Esophagus mucosa (tissue), 1 donor: ENCODE results near the gene CIT. TPM values are rescaled to one million over a fixed set of nuclear protein-coding genes. Genes with fewer than 3 reads are reported as not detected.
"Not testable (repeated sequence)": the region's sequence is repeated elsewhere in the genome, so short reads cannot be mapped to it uniquely, and the experiment has no call there.

Experiments
- ATAC-seq: fragments of 200-7000 bp; cut with Tn5 transposase; one replicate; pipeline ENCODE4 v1.9.1; 2020
- total RNA-seq: library from RNA; stranded (reverse); gene quantifications from one replicate; pipeline ENCODE4 v1.2.4, GENCODE V29; 2023
- donor health status: DM: yes; HTN: yes; CAD: no.

CIT gene
- total RNA-seq, 1 donor from 2014 or later = 14.5 TPM

DNA sequence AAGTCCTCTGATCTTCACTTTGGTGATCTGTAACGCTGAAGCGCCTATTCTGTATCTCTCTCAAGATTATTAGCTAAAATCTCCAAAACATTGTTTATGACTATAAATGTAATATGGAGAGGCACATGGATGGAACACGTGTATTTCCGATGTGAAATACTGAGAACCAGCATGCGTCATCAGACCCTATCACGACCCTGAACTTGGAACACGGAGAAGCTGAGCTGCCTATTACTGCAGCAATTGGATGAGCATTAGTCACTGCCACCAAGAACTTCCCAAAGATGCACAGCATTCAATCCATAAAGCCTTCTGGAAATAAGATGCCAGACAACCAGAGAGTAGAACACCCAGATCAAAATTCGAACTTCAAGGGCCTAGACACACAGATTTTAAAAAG, 147.2 kb downstream of the CIT start:
- no peak for ATAC-seq

DNA sequence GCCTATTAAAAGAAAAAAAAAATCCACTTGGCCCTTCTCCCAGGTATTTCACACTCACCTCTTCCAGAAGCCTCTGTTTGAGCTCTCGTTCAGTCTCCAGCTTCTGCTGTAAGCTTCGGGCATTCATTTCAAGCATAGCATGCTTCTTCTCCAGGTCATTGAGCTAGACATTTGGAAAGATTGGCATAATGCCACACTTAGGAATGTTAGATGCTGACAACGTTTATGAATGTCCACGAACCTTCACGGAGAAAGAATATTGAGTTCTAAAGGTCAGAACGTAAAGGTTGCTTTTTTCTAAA, 148.7 kb downstream of the CIT start:
- no peak for ATAC-seq

DNA sequence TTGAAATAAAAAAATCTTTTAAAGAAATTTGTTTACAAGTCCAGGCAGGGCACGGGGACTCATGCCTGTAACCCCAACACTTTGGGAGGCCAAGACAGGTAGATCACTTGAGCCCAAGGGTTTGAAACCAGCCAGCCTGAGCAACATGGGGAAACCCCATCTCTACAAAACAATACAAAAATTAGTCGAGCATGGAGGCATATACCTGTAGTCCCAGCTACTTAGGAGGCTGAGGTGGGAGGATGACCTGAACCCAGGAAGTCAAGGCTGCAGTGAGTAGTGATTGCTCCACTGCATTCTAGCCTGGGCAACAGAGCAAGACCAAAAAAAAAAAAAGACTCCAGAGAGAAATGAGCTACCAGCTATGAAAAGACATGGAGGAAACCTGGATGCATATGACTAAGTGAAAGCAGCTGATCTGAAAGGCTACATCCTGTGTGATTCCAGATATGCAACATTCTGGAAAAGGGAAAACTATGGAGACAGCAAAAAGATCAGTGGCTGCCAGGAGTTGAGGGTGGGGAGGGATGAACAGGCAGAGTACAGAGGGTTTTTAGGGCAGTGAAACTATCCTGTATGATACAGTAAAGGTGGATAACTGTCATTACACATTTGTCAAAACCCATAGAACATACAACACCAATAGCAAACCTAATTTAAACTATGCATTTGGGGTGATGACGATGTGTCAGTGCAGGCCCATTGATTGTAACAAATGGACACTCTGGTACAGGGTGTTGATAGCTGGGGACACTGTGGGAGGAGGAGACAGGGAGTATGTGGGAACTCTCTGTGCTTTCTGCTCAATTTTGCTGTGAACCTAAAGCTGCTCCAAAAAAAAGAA, 149.3 kb downstream of the CIT start:
- ATAC-seq = no peak

DNA sequence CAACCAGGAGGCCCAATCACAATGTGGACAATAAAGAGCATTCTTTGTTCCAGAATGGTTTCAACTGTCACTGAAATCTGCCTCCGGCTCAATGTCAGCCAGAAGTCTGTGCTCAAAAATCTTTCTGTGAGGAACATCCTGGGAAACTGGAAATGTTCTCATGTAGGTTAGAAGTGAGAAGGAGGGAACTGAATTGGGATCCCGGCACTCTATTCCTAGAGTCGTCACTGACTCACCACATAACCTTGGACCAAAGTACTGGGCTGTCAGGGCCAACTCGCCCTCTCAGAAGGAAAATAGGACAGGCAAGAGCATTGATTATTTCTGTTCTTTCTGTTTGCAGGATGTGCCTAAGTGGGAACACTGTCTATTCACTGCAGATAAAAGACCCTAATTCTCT, 151.6 kb downstream of the CIT start:
- no peak for ATAC-seq

DNA sequence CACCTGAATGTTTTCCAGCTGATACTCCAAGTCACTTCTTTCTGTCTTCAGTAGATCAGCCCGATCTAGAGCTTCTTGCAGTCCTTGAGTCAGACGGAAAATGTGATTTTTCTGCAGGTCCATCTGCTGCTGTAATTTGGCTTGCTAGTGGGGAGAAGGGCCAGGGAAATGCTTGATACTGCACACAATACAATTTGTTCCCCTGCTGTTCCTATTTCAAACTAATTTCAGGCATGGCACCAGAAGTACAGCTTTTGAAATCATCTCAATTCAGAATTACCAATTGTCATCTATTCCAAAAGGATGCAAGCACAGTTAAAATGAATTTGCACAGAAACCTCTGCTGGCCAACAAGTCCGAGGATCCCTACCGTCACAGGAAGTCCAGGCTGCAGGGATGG, 155.8 kb downstream of the CIT start:
- ATAC-seq = no peak

DNA sequence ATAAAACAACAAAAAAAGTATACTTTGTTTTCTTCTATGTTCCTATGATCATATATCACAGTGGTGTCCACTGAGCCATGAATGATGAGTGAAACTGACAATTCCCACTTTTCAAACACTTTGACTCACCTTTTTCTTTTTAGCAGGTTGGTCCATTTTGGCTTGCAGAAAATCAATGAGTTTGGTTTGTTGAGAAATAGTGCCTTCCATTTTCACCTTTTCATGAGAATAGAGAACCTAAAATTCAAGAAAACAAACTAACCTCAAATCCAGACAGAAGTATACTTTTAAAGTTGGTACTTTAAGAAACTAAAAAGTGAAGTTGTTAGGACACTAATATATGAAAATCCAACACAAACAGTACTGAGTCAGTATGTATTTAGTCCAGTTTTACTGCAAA, 156.8 kb downstream of the CIT start:
- no peak for ATAC-seq

DNA sequence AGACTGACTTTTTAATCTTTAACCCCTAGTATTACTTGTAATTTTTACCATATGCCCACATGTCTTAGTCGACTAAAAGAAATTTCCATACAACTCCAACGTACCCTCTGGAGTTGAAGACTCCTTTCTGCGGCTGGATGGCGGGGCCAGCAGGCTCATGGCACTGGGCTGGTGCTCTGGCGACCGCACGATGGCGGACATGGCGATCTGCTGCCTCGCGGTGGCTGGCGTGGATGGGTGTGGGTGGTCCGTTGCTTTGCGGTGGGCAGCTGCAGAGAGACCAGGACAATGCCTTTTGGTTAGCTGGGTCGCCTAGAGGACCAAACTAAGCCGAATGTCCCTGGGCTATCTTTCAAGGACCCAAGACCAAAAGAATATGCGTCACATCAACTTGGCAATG, 159.0 kb downstream of the CIT start:
- no peak for ATAC-seq

DNA sequence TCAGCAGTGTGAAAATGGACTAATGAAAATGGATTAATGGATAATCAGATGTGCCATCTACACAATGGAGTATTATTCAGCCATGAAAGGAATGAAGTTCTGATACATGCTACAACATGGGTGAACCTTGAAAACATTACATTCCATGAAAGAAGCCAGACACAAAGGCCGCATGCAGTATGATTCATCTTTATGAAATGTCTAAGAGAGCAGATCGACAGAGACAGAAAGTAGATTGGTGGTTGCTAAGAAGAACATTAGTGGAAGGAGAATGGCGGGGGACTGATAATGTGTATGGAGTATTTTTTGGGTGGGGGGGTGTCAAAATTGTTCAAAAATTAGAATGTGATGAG, 161.9 kb downstream of the CIT start:
- peak; percentile 25 for ATAC-seq

DNA sequence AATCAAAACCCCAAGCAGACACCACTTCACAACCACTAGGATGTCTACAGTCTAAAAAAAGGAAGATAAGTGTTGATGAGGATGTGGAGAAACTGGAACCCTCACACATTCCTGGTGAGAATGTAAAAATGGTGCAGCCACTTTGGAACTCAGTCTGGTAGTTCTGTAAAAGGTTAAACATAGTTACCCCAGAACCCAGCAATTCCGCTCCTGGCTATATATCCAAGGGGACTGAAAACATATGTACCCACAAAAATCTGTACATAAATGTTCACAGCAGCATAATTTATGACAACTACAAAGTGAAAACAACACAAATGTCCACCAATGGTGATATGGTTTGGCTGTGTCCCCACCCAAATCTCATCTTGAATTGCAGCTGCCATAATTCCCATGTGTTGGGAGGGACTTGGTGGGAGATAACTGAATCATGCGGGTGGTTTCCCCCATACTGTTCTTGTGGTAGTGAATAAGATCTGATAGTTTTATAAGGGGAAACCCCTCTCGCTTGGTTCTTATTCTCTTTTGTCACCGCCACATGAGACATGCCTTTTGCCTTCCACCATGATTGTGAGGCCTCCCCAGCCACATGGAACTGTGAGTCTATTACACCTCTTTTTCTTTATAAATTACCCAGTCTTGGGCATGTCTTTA, 162.4 kb downstream of the CIT start:
- no peak for ATAC-seq

DNA sequence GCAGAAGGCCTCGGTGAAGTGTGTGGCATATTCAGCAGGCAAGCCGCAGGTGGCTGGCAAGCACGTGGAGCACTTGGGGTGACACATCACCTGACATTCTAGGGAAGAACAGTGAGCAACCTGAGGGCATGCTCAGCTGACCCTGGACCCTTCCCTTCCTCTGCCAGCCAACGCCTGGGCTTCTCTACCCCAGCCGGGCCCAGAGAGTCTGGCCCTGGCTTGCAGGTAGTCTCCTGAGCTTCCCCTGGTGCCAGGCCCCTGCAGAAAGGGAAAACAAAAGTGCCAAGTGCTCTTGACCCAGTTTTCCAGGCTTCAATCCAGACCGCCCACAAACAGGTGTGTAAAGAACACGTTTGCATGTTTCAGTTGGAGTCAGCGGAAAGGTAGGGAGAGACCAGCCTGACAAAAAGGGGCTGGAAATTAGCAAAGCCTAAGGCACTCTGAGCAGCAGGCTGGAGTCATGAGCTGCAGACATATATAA, 163.5 kb downstream of the CIT start:
- ATAC-seq = no peak

DNA sequence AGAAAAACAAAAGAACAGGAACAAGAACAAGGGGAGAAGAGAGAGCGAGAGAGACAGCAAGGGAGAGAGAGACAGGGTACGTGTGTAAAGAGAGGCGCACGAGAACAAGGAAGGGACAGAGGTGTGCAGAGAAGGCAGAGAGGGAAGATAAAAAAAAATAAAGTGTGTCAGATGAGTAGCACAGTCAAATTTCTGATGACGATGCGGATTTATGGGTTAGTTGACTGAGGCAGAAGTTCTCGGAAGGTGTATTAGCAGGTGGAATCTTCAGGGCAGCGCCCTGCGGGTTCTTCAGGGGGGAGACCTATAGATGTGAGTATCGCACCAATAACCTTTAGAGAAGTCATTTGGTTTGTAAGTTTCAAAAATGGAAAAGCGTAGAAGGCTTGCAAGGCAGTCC, 164.4 kb downstream of the CIT start:
- no peak for ATAC-seq

DNA sequence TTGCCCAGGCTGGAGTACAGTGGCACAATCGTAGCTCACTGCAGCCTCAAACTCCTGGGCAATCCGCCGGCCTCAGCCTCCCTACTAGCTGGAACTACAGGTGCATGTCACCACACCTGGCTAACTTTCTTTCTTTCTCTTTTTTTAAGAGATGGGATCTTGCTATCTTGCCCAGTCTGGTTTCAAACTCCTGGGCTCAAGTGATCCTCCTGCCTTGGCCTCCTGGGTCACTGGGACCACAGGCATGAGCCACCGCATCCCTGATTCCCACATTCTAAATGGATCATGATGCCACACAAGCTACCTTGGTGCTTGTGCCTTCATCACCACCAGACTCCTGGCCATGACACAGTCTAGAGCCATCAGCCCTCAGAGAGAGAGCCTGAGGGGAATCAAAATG, 165.4 kb downstream of the CIT start:
- ATAC-seq = no peak

DNA sequence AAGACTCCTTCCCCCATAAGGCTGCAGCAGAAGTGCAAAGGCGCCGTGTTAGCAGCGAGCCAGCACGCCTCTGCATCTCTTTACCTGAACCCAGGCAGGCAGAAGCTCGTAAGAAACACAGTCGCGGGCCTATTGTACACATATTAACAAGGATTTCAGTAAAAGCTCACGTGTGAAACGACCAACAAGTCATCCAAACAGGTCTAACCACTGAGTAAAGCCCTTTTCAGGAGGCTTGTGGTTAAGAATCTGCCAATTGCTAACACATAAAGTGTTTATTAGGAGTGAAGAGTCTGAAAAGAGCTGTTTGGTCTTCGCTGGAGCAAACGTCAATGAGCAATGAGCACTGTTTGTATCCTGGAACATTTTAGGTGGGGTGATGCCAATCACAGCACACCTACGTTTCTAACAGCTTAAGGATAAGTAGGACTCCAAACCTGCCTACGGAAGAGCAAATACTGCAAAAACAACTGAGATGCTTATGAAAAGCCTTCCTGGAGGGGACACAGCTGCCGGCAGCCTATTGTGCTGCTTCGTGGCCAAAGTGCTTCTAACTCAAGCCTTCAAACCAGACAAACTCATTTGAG, 166.1 kb downstream of the CIT start:
- peak; percentile 85 for ATAC-seq

DNA sequence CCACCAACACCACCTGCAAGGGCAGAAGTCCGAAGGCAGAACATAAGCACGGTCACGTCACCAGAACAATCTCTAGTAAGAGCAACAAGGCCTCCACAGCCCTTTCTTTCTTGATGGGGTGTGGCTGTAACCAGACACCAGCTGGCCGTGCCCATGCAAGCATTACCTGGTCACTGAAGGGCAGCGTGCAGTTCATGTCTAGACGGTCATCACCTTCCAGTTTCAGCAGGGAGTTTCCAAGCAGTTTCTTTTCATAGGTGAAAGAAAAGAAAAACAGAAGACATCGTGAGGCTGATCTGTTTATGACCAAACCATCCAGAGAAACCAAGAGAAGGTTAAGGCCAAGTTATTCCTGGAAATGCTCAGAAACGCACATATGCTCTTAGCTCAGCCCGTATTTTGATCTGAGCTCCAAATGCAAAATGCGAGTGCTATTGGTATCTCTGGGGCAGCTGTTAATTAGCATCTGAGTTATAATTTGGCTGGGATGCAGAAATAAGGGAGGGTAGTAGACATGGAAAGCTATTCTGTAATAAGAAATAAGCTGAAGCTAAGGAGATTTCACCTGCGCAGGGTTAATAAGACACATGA, 166.7 kb downstream of the CIT start:
- peak; percentile 73 for ATAC-seq

DNA sequence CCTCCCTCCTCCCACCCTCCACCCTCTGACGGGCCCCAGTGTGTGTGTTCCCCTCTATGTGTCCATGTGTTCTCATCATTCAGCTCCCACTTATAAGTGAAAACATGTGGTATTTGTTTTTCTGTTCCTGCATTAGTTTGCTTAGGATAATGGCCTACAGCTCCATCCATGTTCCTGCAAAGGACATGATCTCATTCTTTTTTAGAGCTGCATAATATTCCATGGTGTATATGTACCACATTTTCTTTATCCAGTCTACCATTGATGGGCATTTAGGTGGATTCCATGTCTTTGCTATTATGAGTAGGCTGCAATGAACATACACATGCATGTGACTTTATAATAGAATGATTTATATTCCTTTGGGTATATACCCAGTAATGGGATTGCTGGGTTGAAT, 170.7 kb downstream of the CIT start:
- not testable (repeated sequence) for ATAC-seq

DNA sequence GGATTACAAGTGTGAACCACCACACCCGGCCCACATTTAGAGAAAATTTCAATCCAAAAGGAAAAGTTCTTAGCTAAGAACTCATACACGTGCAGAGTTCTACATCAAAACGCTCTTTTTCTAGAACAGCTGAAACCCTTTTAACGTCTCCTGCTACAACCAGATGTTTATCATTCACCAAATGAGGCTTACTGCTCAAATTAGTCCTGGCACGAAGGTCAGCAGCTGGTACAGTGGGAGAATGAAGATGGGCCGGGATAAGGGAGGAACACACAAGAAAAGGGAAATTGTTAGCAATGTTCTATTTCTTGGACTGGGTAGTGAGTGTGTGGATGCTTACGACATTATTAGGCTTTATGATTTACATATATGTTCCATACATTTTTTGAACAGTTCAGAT, 171.9 kb downstream of the CIT start:
- ATAC-seq = no peak

DNA sequence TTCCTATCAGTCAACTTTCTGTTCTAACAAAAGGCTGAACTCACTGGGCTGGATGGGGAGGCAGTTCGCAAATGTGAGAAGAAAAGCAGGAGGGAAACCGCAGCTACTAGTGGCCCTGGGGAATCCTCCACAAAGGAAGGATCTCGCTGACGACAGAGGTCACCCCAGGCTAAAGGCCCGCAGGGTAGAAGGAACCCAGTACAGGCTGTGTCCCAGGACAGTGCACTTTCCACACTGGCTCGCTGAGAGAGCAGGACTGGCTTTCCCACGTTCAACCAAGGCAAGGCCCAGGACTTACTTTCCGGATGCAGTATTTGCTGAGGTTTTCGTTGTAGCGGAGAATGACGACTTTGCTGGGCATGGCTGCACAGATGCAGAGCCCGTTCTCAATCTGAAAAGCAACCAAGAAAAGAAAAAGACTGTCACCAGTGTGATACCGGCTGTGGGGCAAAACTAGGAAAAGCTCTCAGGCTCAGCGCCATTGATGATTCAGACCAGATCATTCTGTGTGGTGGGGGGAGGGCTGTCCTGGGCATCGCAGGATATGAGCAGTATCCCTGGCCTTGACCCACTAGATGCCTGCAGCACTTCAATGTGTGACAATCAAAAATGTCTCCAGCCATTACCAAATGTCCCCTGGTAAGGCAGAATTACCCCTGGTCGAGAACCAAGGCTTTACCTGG, 172.9 kb downstream of the CIT start:
- ATAC-seq = no peak

DNA sequence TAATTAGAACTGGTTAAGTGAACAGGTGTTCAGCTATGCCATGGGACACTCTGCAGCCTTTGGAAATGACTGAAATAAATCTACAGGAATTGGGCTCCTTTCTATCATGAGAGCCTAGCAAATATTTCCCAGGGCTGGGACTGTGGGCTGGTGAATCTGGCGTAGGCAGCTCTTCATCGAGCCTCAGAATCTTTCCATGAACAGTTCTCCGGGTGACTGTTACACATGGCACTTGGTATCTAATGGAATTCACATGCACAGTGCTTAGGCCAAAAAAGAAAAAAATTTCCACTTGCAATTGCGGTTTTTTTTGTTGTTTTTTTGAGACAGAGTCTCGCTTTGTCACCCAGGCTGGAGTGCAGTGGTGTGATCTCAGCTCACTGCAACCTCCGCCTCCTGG, 177.0 kb downstream of the CIT start:
- no peak for ATAC-seq

DNA sequence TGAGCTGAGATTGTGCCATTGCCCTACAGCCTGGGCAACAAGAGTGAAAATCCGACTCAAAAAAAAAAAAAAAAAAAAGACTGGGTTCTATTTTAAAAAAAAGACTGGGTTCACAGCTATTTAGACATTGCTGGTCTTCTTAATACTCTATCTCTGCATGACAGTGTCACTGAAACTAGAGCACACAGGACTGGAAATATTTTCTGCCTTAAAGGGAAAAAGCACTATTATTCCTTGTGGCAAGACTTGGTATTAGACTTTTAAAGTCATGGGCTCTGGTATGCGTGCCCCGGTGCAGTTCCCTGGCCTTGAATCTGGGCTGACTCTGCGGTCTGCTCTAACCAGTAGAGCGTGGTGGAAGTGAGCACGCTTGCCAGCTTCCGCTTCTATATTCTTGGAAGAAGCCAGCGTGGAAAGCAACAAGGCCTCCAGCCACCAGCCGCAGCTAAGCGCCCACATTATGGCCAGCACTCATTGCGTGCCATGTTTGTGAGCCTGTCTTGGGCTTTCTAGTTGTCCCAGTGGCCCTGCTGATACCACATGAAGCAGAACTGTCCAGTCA, 177.8 kb downstream of the CIT start:
- peak; percentile 60 for ATAC-seq

DNA sequence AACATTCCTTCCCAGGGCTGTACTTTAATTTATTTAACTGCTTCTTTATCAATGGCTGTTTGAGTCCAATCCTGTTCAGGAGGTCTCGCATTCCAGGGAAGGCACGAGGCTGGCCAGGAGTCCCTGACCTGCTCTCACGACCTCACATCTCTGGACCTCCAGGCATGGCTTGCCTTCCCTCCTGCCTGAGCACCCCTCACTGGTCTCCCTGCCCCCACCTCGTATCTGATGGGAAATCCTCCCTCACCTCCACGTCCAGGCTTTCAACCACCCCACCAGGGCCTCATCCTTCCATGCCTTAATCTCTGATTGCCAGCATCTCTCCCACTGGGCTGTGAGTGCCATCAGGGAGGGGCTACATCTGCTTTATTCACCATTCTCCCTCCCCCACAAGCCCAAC, 180.2 kb downstream of the CIT start:
- no peak for ATAC-seq

DNA sequence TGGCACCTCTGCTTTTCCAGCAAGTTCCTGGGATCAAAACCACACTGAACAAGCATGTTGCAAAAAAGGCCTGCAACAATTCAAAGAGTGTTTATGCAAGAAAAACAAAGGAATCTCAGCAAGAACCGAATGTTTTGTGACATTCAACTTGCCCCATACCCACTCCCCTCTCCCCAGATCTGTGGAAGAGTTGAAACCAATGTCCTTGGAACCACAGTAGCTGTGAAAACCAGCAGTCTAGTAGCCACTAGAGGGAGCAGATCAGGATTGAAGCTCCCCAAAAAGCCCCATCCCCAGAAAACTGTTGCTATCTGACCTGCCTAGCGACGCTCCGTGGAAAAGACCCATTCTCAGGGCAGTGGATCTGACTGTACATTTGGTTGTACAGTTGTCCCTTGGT, 182.1 kb downstream of the CIT start:
- ATAC-seq = no peak

DNA sequence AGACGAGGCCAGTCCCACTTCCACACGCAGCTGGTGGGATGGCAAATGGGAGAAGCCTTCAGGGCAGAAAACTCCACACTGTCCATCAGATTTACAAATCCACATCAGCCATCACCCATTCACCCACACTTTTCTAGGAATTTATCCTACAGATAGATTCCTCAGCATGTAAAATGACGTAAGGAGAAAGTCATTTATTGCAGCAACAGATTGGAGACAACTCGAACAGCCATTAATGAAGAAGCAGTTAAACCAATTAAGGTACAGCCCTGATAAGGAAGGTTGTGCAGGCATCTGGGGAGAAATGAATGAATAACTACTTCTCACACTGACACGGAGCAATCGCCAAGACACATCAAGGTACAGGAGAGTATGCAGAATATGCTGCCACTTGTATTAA, 183.0 kb downstream of the CIT start:
- no peak for ATAC-seq

DNA sequence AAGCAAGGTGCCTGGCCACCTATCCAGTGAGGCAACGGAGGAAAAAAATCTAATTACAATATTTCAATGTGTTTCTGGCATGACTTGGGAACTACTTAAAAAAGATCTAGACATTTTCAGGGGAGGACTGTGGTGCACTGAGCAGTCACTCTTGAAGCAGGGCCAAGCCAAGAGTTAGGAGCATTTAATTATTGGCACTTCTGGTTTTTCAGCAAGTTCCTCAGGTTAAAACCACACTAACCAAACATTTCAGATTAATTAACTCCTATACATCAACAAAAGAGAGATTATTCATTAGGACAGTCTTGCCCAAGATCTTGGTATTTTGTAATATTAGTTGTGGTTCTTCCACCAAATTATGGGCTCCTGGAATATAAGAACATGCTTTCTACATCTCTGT, 183.6 kb downstream of the CIT start:
- peak; percentile 35 for ATAC-seq
